Lung (tissue), 12 donors: Measurements from ENCODE around the gene SLC46A1. TPM values are rescaled to one million over a fixed set of nuclear protein-coding genes. Genes with fewer than 3 reads are reported as not detected.
A peak's percentile ranks its signal among the peaks of the same experiment; 100 is the strongest.

Experiments
- ATAC-seq: fragments of 200-7000 bp; cut with Tn5 transposase; one replicate; pipeline ENCODE4 v1.9.1; 2020; ENCODE audit warnings: moderate number of reproducible peaks; ENCODE audit not compliant: insufficient read depth, low FRiP score
- DNase-seq, 3 donors: peaks; one replicate each; pipeline ENCODE4 v3.0.0-alpha.2; 2013 to 2017
- H3K27ac ChIP-seq, 2 donors: one replicate each; pipeline ENCODE4 v1.5.1; 2013; ENCODE audit warnings: mild to moderate bottlenecking in 2 of 2, moderate library complexity in 2 of 2, control low read depth in 1 of 2, inconsistent platforms in 1 of 2, low read depth in 1 of 2, low read length in 1 of 2
- H3K27me3 ChIP-seq, 3 donors: one replicate each; pipeline ENCODE4 v1.5.1; 2013; ENCODE audit warnings: low read length in 2 of 3; ENCODE audit not compliant: control insufficient read depth in 3 of 3, insufficient read depth in 3 of 3
- H3K36me3 ChIP-seq, 4 donors: one replicate each; pipeline ENCODE4 v1.5.1; 2013; ENCODE audit warnings: low read length in 4 of 4, mild to moderate bottlenecking in 1 of 4, moderate library complexity in 1 of 4; ENCODE audit not compliant: control insufficient read depth in 4 of 4, insufficient read depth in 4 of 4
- H3K4me1 ChIP-seq, 5 donors: one replicate each; pipeline ENCODE4 v1.5.1; 2013; ENCODE audit warnings: low read length in 5 of 5, mild to moderate bottlenecking in 2 of 5, moderate library complexity in 1 of 5; ENCODE audit not compliant: control insufficient read depth in 5 of 5, insufficient read depth in 5 of 5
- H3K4me3 ChIP-seq: one replicate; pipeline ENCODE4 v1.5.1; 2013; ENCODE audit warnings: mild to moderate bottlenecking, control low read depth, moderate library complexity
- H3K9ac ChIP-seq, 2 donors: one replicate each; pipeline ENCODE4 v1.5.1; 2013; ENCODE audit warnings: low read length in 2 of 2, control low read depth in 1 of 2; ENCODE audit not compliant: insufficient read depth in 1 of 2
- H3K9me3 ChIP-seq, 4 donors: one replicate each; pipeline ENCODE4 v1.5.1; 2013; ENCODE audit warnings: low read length in 3 of 4, mild to moderate bottlenecking in 1 of 4, moderate library complexity in 1 of 4; ENCODE audit not compliant: control insufficient read depth in 4 of 4, insufficient read depth in 3 of 4
- CTCF ChIP-seq: IDR thresholded peaks from 2 replicates; pipeline ENCODE4 v1.5.1; 2012; ENCODE audit warnings: mild to moderate bottlenecking; ENCODE audit errors: control extremely low read depth, extremely low read depth
- WGBS, 2 donors: extraction: QIAGEN DNeasy Blood & Tissue Kit; methylation state at CpG; one replicate each; pipeline ENCODE4 v1.1.7; 2013; 5-methylcytosine and 5-hydroxymethylcytosine counted together
- polyA plus RNA-seq, 2 donors: library from polyadenylated mRNA; stranded (reverse); fragments of 200-250 nt; gene quantifications; one replicate each; pipeline ENCODE4 v1.2.1, GENCODE V29; 2013
- total RNA-seq, 2 donors: library from RNA; depleted of rRNA in 1 of 2; stranded (reverse); fragments of >200 nt in 1 of 2; gene quantifications; one replicate each; pipeline ENCODE4 v1.2.1, GENCODE V29; 2014 to 2021
- donor health status: control.
- donor health status: control.
- donor health status: Bipolar disorder and iron deficiency.
- donor health status: healthy.
- donor health status: DM: yes; HTN: yes; CAD: no.

The SLC46A1 gene
- total and polyA plus RNA-seq, 4 donors, result 4.6 to 23.8 (median 9.4) TPM

GRCh38 chr17:28385037-28385400, 21.0 kb downstream of the SLC46A1 start:
- Histone ChIP-seq H3K27ac (peak overlapping the region in 1 of 2 donors; percentile 59), H3K4me3 (peak overlapping the region; percentile 47), H3K36me3 (peaks cover 0 to 14% (median 7%) of the 10 kb centered on the region in 4 donors), H3K9me3 (no peaks in the 10 kb centered on the region), H3K27me3 (peaks cover 0 to 30% (median 6%) of the 10 kb centered on the region in 3 donors), H3K4me1 (peaks cover 0 to 20% (median 0%) of the 10 kb centered on the region in 5 donors), H3K9ac (no peak overlapping the region)
- TF ChIP-seq CTCF, result no peak
- ATAC-seq (no peak), DNase-seq (no peak)
- 14 to 33% methylated on average over 29 of the region's 29 CpGs for WGBS, 2 donors

GRCh38 chr17:28384281-28385036, 21.6 kb downstream of the SLC46A1 start:
- DNase-seq, result peak in 2 of 3 donors; percentile 26 to 30
- Histone ChIP-seq H3K27me3 (peaks cover 0 to 30% (median 6%) of the 10 kb centered on the region in 3 donors), H3K4me3 (peak overlapping the region; percentile 47), H3K4me1 (peaks cover 0 to 20% (median 0%) of the 10 kb centered on the region in 5 donors), H3K36me3 (peaks cover 0 to 10% (median 4%) of the 10 kb centered on the region in 4 donors), H3K27ac (peak overlapping the region in 1 of 2 donors; percentile 59), H3K9ac (no peak overlapping the region), H3K9me3 (no peaks in the 10 kb centered on the region)
- no peak for TF ChIP-seq CTCF
- peak; percentile 86 for ATAC-seq
- WGBS, 2 donors, result 9 to 18% methylated on average over 56 of the region's 56 CpGs

GRCh38 chr17:28381141-28381825, 24.7 kb downstream of the SLC46A1 start:
- H3K9ac ChIP-seq, result no peak overlapping the region
- H3K27me3 ChIP-seq, result peaks cover 0 to 33% (median 6%) of the 10 kb centered on the region in 3 donors
- no peak for ATAC-seq
- H3K27ac ChIP-seq, result peak overlapping the region in 1 of 2 donors; percentile 20
- no peak overlapping the region for H3K4me3 ChIP-seq
- H3K4me1 ChIP-seq, result peaks cover 0 to 20% (median 0%) of the 10 kb centered on the region in 5 donors
- peaks cover 0 to 4% (median 0%) of the 10 kb centered on the region in 4 donors for H3K36me3 ChIP-seq
- no peak for TF ChIP-seq CTCF
- H3K9me3 ChIP-seq, result no peaks in the 10 kb centered on the region
- peak in 2 of 3 donors; percentile 26 to 32 for DNase-seq
- WGBS, 2 donors, result 23 to 28% methylated on average over 72 of the region's 72 CpGs
